ENCODE data around the gene RMI2. TPM values are rescaled to one million over a fixed set of nuclear protein-coding genes. Genes with fewer than 3 reads are reported as not detected.

RMI2 gene
- total RNA-seq, 2 experiments from 2014 or later, result 1.3 to 1.5 TPM

DNA sequence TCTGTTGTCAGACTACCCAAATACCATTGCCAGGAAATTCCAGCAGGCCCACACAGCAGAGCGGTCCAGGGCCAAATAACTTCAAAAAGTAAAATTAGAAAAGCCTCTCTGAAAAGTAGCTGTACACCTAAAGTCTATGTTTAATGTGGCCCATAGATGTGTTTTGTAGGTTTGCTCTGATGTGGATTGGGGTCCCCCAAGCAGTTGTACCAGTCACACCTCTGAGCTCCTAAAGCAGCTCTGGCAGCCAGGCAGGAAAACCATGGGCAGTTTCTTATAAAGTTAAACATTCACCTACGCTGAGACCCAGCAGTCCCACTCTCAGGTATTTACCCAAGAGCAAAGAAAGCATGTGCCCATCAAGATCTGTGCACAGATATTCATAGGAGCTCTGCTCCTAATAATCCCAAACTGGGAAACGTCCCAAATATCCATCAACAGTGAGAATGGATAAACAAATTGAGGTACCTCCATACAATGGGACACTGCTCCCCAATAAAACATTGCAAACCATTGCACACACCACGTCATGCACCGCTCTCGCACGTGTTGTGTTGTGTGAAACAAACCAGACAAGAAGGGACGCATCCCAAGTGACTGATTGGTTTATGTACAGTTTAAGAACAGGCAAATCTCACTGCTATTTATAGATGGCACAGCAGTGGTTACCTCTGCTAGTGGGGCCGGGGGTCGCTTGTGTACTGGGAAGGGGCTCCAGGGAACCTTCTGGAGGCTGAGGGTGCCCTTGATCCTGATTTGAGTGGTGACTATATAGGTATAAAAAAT, 48.4 kb upstream of the RMI2 start:
- no peaks in the 10 kb centered on the region for H3K9me3 ChIP-seq (ENCODE audit: control insufficient read depth in 1 of 2, insufficient read depth in 1 of 2, low read length in 2 of 2)
- intact Hi-C loops (cut with DNase I, micrococcal nuclease), result loop anchor here (1.0 to 5.0 kb wide), 3 partner anchors 40 to 326 kb away; partner anchors contain the start of gene SOCS1 (in 1 of the 2)
- TF ChIP-seq, protein P1, sequence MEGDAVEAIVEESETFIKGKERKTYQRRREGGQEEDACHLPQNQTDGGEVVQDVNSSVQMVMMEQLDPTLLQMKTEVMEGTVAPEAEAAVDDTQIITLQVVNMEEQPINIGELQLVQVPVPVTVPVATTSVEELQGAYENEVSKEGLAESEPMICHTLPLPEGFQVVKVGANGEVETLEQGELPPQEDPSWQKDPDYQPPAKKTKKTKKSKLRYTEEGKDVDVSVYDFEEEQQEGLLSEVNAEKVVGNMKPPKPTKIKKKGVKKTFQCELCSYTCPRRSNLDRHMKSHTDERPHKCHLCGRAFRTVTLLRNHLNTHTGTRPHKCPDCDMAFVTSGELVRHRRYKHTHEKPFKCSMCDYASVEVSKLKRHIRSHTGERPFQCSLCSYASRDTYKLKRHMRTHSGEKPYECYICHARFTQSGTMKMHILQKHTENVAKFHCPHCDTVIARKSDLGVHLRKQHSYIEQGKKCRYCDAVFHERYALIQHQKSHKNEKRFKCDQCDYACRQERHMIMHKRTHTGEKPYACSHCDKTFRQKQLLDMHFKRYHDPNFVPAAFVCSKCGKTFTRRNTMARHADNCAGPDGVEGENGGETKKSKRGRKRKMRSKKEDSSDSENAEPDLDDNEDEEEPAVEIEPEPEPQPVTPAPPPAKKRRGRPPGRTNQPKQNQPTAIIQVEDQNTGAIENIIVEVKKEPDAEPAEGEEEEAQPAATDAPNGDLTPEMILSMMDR (IDR thresholded peaks at IDR 0.05), result no peak
- H3K4me3 ChIP-seq (ENCODE audit: low read length), result peak overlapping the region; percentile 42
- no peak overlapping the region for H3K27ac ChIP-seq (ENCODE audit: low read depth in 1 of 2, low read length in 2 of 2)
- H3K27me3 Mint-ChIP-seq, result no peaks in the 10 kb centered on the region
- CTCF ChIA-PET, result interaction anchor here (0.9 to 2.5 kb wide), 8 partner anchors 38 to 333 kb away, joined by 3 to 14 read pairs (median 4); partner anchors contain the start of gene SOCS1
- H3K4me3 Mint-ChIP-seq, result peak overlapping the region; percentile 82
- peak overlapping the region; percentile 73 for H3K27ac Mint-ChIP-seq
- H3K36me3 ChIP-seq (ENCODE audit: insufficient read depth, low read length), result no peaks in the 10 kb centered on the region
- DNase-seq, result peak in 1 of 14 experiments; percentile 15
- peaks cover 0 to 3% of the 10 kb centered on the region in 2 experiments for H3K27me3 ChIP-seq (ENCODE audit: control insufficient read depth in 1 of 2, insufficient read depth in 2 of 2, low read length in 2 of 2)
- H3K36me3 Mint-ChIP-seq (ENCODE audit: low read depth), result no peaks in the 10 kb centered on the region
- peaks cover 33% of the 10 kb centered on the region for H3K4me1 Mint-ChIP-seq (ENCODE audit: low read depth)
- H3K4me1 ChIP-seq (ENCODE audit: insufficient read depth, low read length), result peaks cover 24% of the 10 kb centered on the region
- H3K9me3 Mint-ChIP-seq, result no peaks in the 10 kb centered on the region
- ATAC-seq (ENCODE audit: poor library complexity), result peak; percentile 3
- POLR2A ChIA-PET, result interaction anchor here (1.0 to 3.7 kb wide), 7 partner anchors 14 to 72 kb away, joined by 3 to 47 read pairs (median 11); partner anchors contain the start of gene SOCS1

- H3K36me3 Mint-ChIP-seq (ENCODE audit: low read depth), result no peaks in the 10 kb centered on the region
- peak; percentile 93 for ATAC-seq (ENCODE audit: poor library complexity)
Observed at GRCh38 chr16:11297492-11298142, 47.6 kb upstream of the RMI2 start.

More at GRCh38 chr16:11297492-11298142, 47.6 kb upstream of the RMI2 start:
- intact Hi-C loops (cut with DNase I, micrococcal nuclease), result loop anchor here (1.0 to 5.0 kb wide), 3 partner anchors 40 to 327 kb away; partner anchors contain the start of gene SOCS1 (in 1 of the 2)
- Histone ChIP-seq H3K9me3 (ENCODE audit: control insufficient read depth in 1 of 2, insufficient read depth in 1 of 2, low read length in 2 of 2) (no peaks in the 10 kb centered on the region), H3K27me3 (ENCODE audit: control insufficient read depth in 1 of 2, insufficient read depth in 2 of 2, low read length in 2 of 2) (peaks cover 0 to 3% of the 10 kb centered on the region in 2 experiments), H3K36me3 (ENCODE audit: insufficient read depth, low read length) (no peaks in the 10 kb centered on the region), H3K4me1 (ENCODE audit: insufficient read depth, low read length) (peaks cover 24% of the 10 kb centered on the region), H3K4me3 (ENCODE audit: low read length) (peak overlapping the region; percentile 42), H3K27ac (ENCODE audit: low read depth in 1 of 2, low read length in 2 of 2) (no peak overlapping the region)
- H3K27me3 Mint-ChIP-seq, result no peaks in the 10 kb centered on the region
- TF ChIP-seq, protein P1 (IDR thresholded peaks at IDR 0.05), result peak; percentile 39
- H3K27ac Mint-ChIP-seq, result peak overlapping the region; percentile 73
- POLR2A ChIA-PET, result interaction anchor here (1.0 to 3.7 kb wide), 7 partner anchors 13 to 73 kb away, joined by 3 to 47 read pairs (median 11); partner anchors contain the start of gene SOCS1
- H3K4me3 Mint-ChIP-seq, result peak overlapping the region; percentile 82
- CTCF ChIA-PET, result interaction anchor here (0.7 to 2.5 kb wide), 12 partner anchors 15 to 334 kb away, joined by 3 to 14 read pairs (median 4); partner anchors contain the start of gene SOCS1
- peak; percentile 51 to 85 (median 65) for DNase-seq
- no peaks in the 10 kb centered on the region for H3K9me3 Mint-ChIP-seq
- H3K4me1 Mint-ChIP-seq (ENCODE audit: low read depth), result peaks cover 33% of the 10 kb centered on the region

Measured in CD4-positive, alpha-beta T cell (primary cell).